ENCODE measurements around the gene LGALSL.

GRCh38 chr2:64492272-64492671 lies 38.3 kb downstream of the LGALSL start:
- TF ChIP-seq POLR2A (IDR thresholded peaks at IDR 0.05; ENCODE audit: low read depth, low read length) (no peak), POLR2AphosphoS5 (IDR thresholded peaks at IDR 0.05; ENCODE audit: low read depth, low read length) (no peak), TAF1 (IDR thresholded peaks at IDR 0.05; ENCODE audit: low read depth, low read length) (no peak), PAX5 (IDR thresholded peaks at IDR 0.05; ENCODE audit: insufficient read depth, low read length, severe bottlenecking) (no peak), SPI1 (IDR thresholded peaks at IDR 0.05; ENCODE audit: low read depth, low read length) (no peak)

Data from GM12891 (cell line).